AG04449 (cell line): ENCODE measurements around the gene COL11A1.
A peak's percentile ranks its signal among the peaks of the same experiment; 100 is the strongest.

Experiments used
- CTCF ChIA-PET: fragments of 350-600 bp; formaldehyde crosslinking; extraction: SDS; loops from one replicate; lab custom pipeline; 2021; ENCODE audit warnings: antibody characterized with exemption; lab: Yijun Ruan, JAX
- POLR2A ChIA-PET: fragments of 400-600, 350-600 bp; formaldehyde crosslinking; extraction: SDS; loops from one replicate; lab custom pipeline; 2020; ENCODE audit warnings: antibody characterized with exemption, inconsistent platforms; lab: Yijun Ruan, JAX
- DNase-seq: peaks from one replicate; pipeline ENCODE4 v3.0.0-alpha.2; 2010; ENCODE audit warnings: low read depth, low spot score
- H3K4me3 ChIP-seq: 2 replicates; pipeline ENCODE4 v1.5.1; 2011; ENCODE audit warnings: low read depth, mild to moderate bottlenecking, control low read depth, low read length
- TF ChIP-seq, protein P1 (sequence below): IDR thresholded peaks from one replicate; pipeline ENCODE4 v1.5.1; 2011; ENCODE audit warnings: mild to moderate bottlenecking, moderate library complexity, low read length, control low read depth, inconsistent platforms; ENCODE audit not compliant: insufficient read depth; ENCODE audit errors: missing control alignments

Gene COL11A1

GRCh38 chr1:102919659-102920058 is 188.7 kb downstream of the COL11A1 start:
- TF ChIP-seq, protein P1, sequence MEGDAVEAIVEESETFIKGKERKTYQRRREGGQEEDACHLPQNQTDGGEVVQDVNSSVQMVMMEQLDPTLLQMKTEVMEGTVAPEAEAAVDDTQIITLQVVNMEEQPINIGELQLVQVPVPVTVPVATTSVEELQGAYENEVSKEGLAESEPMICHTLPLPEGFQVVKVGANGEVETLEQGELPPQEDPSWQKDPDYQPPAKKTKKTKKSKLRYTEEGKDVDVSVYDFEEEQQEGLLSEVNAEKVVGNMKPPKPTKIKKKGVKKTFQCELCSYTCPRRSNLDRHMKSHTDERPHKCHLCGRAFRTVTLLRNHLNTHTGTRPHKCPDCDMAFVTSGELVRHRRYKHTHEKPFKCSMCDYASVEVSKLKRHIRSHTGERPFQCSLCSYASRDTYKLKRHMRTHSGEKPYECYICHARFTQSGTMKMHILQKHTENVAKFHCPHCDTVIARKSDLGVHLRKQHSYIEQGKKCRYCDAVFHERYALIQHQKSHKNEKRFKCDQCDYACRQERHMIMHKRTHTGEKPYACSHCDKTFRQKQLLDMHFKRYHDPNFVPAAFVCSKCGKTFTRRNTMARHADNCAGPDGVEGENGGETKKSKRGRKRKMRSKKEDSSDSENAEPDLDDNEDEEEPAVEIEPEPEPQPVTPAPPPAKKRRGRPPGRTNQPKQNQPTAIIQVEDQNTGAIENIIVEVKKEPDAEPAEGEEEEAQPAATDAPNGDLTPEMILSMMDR = no peak
- POLR2A ChIA-PET = no interaction called here
- peak; percentile 28 for DNase-seq
- H3K4me3 ChIP-seq = no peak overlapping the region
- CTCF ChIA-PET = no interaction called here

DNA sequence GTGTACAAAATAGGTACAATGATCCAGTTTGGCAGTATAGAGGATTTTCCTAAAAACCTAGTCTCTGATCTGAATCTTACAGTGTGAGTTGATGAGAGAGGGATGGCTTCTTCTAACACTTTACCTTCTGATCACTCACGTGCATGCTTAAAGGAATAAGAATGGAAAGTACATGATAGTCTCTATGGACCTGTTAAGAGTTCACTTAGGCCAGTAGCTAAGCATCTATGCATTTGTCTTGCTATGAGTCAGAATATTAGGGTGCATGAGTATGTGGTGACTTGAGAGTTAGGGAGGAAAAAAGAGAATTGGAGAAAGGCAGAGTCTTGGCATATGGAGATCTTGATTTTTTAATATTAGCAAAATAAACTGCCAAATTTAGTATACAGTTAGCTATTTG is 206.3 kb downstream of the COL11A1 start:
- no peak for DNase-seq
- H3K4me3 ChIP-seq = no peak overlapping the region
- POLR2A ChIA-PET = no interaction called here
- TF ChIP-seq, protein P1 = no peak
- CTCF ChIA-PET = no interaction called here

DNA sequence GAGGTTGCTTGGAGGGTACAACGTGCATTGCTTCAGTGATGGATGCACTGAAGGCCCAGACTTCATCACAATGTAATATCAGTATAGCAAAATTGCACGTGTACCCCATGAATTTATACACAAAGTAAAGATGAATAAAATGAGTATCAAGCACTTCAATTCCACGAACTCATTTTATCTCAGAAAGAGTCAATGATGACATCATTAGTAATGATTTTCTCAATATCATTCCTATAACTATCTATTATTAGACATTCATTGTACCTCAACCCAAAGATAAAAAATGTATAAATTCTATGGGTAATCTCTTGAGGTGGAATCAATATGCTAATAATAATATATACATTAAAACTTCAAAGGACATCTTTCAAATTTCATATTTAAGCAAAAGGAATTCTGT is 208.4 kb downstream of the COL11A1 start:
- no peak overlapping the region for H3K4me3 ChIP-seq
- DNase-seq = no peak
- ChIA-PET CTCF (no interaction called here), POLR2A (no interaction called here)
- TF ChIP-seq, protein P1 = no peak

DNA sequence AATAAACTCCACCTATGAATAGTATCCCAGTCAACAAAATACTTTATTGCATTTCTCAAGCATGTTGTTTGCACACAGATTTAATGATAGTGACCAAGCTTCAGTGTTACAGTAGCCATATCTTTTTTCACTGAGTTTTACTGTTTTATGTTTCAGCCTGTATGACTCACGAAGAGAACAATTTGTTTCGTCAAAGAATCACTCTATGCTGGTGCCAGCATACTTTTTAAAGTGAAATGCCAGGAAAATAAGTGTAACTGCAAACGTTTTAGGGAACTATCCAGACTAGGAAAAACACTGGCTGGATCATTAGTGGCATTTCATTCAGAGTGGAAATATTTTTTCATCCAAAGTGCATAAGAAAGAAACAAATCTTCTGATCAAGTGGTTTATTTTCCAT is 210.8 kb downstream of the COL11A1 start:
- TF ChIP-seq, protein P1 = no peak
- POLR2A ChIA-PET = no interaction called here
- CTCF ChIA-PET = interaction anchor here (0.7 kb wide), 1 partner anchor 350 kb away, joined by 3 read pairs; no protein-coding TSS in a partner anchor
- H3K4me3 ChIP-seq = no peak overlapping the region
- no peak for DNase-seq

GRCh38 chr1:102896771-102897170 is 211.6 kb downstream of the COL11A1 start:
- TF ChIP-seq, protein P1 = no peak
- H3K4me3 ChIP-seq = no peak overlapping the region
- ChIA-PET CTCF (interaction anchor here (0.8 to 0.9 kb wide), 2 partner anchors 44 to 74 kb away, joined by 3 read pairs; no protein-coding TSS in a partner anchor), POLR2A (no interaction called here)
- no peak for DNase-seq

GRCh38 chr1:102896286-102896685 is 212.0 kb downstream of the COL11A1 start:
- no peak for DNase-seq
- POLR2A ChIA-PET = no interaction called here
- TF ChIP-seq, protein P1 = no peak
- CTCF ChIA-PET = interaction anchor here (0.8 to 0.9 kb wide), 2 partner anchors 43 to 74 kb away, joined by 3 read pairs; no protein-coding TSS in a partner anchor
- no peak overlapping the region for H3K4me3 ChIP-seq
